GM23338 (cell line): ENCODE results near the gene GBE1.

Experiments used
- CTCF ChIP-seq, 2 experiments: fragments of 200-600 bp in 1 of 2; sonication (generic) in 1 of 2; conservative IDR thresholded peaks; 2 replicates each; pipeline versions ENCODE4 v1.5.1 to v1.6.1; 2016 to 2017; ENCODE audit warnings: antibody characterized with exemption in 2 of 2, low read depth in 2 of 2, mild to moderate bottlenecking in 2 of 2, moderate library complexity in 1 of 2
- EZH2phosphoT487 ChIP-seq: fragments of 200-600 bp; sonication (generic); IDR thresholded peaks from one replicate; pipeline ENCODE4 v1.8.1; 2018; ENCODE audit warnings: antibody characterized with exemption; ENCODE audit not compliant: unreplicated experiment

GRCh38 chr3:81513591-81513990 is 247.9 kb downstream of the GBE1 start:
- TF ChIP-seq CTCF (conservative IDR thresholded peaks at IDR 0.05; ENCODE audit: low read depth in 2 of 2) (no peak), EZH2phosphoT487 (no peak)
